ENCODE data around the gene RAB11FIP2.

RAB11FIP2 gene

GRCh38 chr10:117980216-117980615 lies 66.5 kb downstream of the RAB11FIP2 start:
- DNase-seq: no peak

GRCh38 chr10:117972168-117972837 lies 74.4 kb downstream of the RAB11FIP2 start:
- no peak for DNase-seq

GRCh38 chr10:117970962-117971361 lies 75.8 kb downstream of the RAB11FIP2 start:
- no peak for DNase-seq

DNA sequence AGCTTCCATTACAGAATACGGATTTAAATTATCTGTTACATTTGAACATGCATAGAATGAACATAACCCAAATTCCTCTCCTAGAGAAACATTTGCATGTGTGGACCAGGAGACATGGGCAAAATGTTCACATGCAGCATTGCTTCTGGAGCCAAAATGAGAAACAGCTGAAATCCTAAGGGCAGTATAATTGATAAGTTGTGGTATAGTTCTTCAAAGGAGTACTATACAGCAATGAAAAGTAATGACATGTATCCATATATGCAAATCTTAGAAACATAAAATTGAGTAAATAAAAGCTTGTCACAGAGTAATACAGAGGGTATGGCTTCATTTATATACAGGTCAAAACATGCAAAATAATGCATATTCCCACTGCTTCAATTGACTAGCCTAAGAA lies 77.1 kb downstream of the RAB11FIP2 start:
- no peak for DNase-seq

DNA sequence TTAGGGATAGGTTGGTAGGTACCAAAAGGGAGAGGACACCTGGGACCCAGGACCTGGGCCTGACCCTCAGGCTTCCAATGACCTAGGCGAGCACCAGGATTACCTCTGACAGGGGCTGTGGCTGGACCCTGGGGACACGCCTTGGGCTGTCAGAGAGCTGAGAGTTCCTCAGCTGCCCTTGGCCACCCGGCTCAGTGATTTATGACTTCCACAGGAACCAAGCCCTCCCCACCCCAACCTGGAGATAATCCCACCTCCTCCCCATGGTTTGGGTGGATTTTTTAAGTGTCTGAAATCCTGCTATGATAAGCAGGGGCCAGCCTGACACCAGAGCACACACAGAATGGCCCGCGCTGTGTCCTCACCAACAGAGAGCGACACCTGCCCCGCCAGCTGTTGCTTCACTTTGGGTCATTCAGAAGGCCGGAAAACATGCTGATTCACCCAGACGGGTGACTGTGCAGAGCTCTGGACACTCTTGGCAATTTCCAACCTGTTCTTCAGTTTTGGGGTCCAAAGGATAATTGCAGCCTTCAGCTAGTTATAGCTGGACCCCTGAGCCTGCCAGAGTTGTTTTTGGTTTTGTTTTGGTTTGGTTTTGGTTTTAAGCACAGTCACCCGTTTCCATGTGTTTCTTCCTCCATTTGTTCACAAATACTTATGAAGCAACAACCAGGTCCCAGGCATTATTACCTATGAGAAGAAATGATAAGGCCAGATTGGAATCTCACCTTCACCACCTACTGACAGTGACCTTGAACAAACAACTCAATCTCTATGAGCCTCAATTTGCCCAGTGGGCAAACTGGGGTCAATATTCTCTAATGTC lies 78.2 kb downstream of the RAB11FIP2 start:
- no peak for DNase-seq

GRCh38 chr10:117967149-117967650 lies 79.5 kb downstream of the RAB11FIP2 start:
- peak; percentile 73 for DNase-seq

GRCh38 chr10:117965984-117966383 lies 80.8 kb downstream of the RAB11FIP2 start:
- no peak for DNase-seq

DNA sequence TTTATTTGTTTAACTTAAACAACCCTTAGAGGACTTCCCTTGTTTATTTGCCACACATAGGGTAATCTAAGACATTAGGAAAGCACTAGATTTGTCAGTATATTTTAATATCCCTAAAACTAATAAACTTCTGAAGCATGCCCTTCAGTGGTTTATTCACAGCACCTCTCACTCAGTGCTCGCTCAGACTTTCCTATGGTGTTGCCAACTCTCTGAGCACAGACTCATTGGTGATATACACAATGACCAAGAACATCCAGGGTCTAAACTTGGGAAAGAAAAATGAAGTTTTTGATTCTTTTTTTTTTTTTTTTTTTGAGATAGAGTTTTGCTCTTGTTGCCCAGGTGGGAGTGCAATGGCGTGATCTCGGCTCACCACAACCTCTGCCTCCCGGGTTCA lies 82.2 kb downstream of the RAB11FIP2 start:
- DNase-seq: no peak

GRCh38 chr10:117960345-117960935 lies 86.3 kb downstream of the RAB11FIP2 start:
- DNase-seq: no peak

DNA sequence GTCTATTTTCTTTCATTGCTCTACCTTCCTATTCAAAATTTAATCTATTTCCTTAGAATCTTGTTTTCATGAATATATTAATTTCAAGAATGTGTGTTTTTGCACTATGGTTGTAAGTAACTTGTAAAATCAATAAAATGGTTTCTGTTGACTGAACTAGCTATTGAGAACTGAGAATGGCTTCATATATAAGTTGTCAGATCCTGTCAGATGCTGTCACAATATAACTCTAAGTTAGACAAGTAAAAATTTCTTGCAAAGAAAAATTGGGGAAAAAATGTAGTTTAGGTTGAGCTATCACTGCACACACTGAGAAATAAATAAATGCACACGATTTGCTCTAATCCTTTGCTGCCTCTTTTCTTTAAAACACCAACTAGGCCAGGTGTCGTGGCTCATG lies 89.8 kb downstream of the RAB11FIP2 start:
- DNase-seq: no peak

- DNase-seq: no peak
Measured at GRCh38 chr10:117955176-117955575, 91.6 kb downstream of the RAB11FIP2 start.

Data from COR-L47 (cell line).